WTC11 (cell line): Measurements from ENCODE around the gene LHFPL4. TPM values are rescaled to one million over a fixed set of nuclear protein-coding genes. Genes with fewer than 3 reads are reported as not detected.

Experiments used
- ATAC-seq: fragments of 200-7000 bp; cut with Tn5 transposase; 2 replicates; pipeline ENCODE4 v1.10.0; 2021; ENCODE audit warnings: mild to moderate bottlenecking, moderate library complexity
- CTCF ChIA-PET: fragments of 300-600 bp; sonication (Branson Sonifier 250); formaldehyde crosslinking; loops from one replicate; lab custom pipeline; 2021; ENCODE audit warnings: antibody characterized with exemption; lab: Charles Lee
- POLR2A ChIA-PET: fragments of 350-600 bp; sonication (Branson Sonifier 250); formaldehyde crosslinking; loops from one replicate; lab custom pipeline; 2021; ENCODE audit warnings: antibody characterized with exemption; lab: Charles Lee
- DNase-seq: peaks from one replicate; pipeline ENCODE4 v3.0.0; 2021; ENCODE audit warnings: low spot score
- H3K27ac Mint-ChIP-seq: 2 replicates; pipeline ENCODE4 v1.8.0; 2021; ENCODE audit warnings: mixed read lengths
- H3K27me3 Mint-ChIP-seq: 2 replicates; pipeline ENCODE4 v1.8.0; 2021; ENCODE audit warnings: low read depth, mild to moderate bottlenecking, moderate library complexity, mixed read lengths
- H3K36me3 Mint-ChIP-seq: 2 replicates; pipeline ENCODE4 v1.8.0; 2021; ENCODE audit warnings: mixed read lengths
- H3K4me1 Mint-ChIP-seq: 2 replicates; pipeline ENCODE4 v1.8.0; 2022; ENCODE audit warnings: mixed read lengths
- H3K4me3 Mint-ChIP-seq: 2 replicates; pipeline ENCODE4 v1.8.0; 2021; ENCODE audit warnings: mild to moderate bottlenecking, moderate library complexity, mixed read lengths
- H3K9me3 Mint-ChIP-seq: 2 replicates; pipeline ENCODE4 v1.8.0; 2021; ENCODE audit warnings: mixed read lengths
- ARID4B ChIP-seq: sonication (generic); formaldehyde crosslinking; IDR thresholded peaks from 2 replicates; pipeline ENCODE4 v1.8.0; 2023; ENCODE audit warnings: missing genetic modification reagents, mild to moderate bottlenecking, borderline replicate concordance
- CDX4 ChIP-seq: fragments of 250-450 bp; sonication (Bioruptor Pico); IDR thresholded peaks from 2 replicates; pipeline ENCODE4 v1.9.0; 2021; ENCODE audit warnings: moderate library complexity, mild to moderate bottlenecking, inconsistent platforms, borderline replicate concordance
- CTCF ChIP-seq: fragments of 200-600 bp; IDR thresholded peaks from 2 replicates; pipeline ENCODE4 v1.8.0; 2022; ENCODE audit warnings: antibody characterized with exemption
- ETV6 ChIP-seq: sonication (generic); formaldehyde crosslinking; IDR thresholded peaks from 2 replicates; pipeline ENCODE4 v1.8.1; 2022; ENCODE audit warnings: mild to moderate bottlenecking, missing genetic modification reagents
- GABPB1 ChIP-seq: sonication (generic); formaldehyde crosslinking; IDR thresholded peaks from 2 replicates; pipeline ENCODE4 v1.8.1; 2023; ENCODE audit warnings: mild to moderate bottlenecking, missing genetic modification reagents
- HMGA2 ChIP-seq: fragments of 250-450 bp; sonication (Bioruptor Pico); IDR thresholded peaks from 2 replicates; pipeline ENCODE4 v1.4.0; 2021; ENCODE audit warnings: mild to moderate bottlenecking, moderate library complexity
- IRF2 ChIP-seq: sonication (generic); formaldehyde crosslinking; IDR thresholded peaks from 2 replicates; pipeline ENCODE4 v1.8.0; 2022; ENCODE audit warnings: low read depth, missing genetic modification reagents, borderline replicate concordance
- NFYB ChIP-seq: sonication (generic); formaldehyde crosslinking; conservative IDR thresholded peaks from 2 replicates; pipeline ENCODE4 v1.8.0; 2022; ENCODE audit warnings: low read depth, missing genetic modification reagents
- RORB ChIP-seq: fragments of 250-450 bp; sonication (Bioruptor Pico); IDR thresholded peaks from 2 replicates; pipeline ENCODE4 v1.9.0; 2021; ENCODE audit warnings: mild to moderate bottlenecking
- SP1 ChIP-seq: sonication (generic); formaldehyde crosslinking; conservative IDR thresholded peaks from 2 replicates; pipeline ENCODE4 v1.8.1; 2022; ENCODE audit warnings: missing genetic modification reagents
- TEAD4 ChIP-seq: sonication (generic); formaldehyde crosslinking; IDR thresholded peaks from 2 replicates; pipeline ENCODE4 v1.8.0; 2022; ENCODE audit warnings: mild to moderate bottlenecking, missing genetic modification reagents
- ZNF317 ChIP-seq: sonication (generic); formaldehyde crosslinking; IDR thresholded peaks from 2 replicates; pipeline ENCODE4 v1.8.1; 2023; ENCODE audit warnings: low read depth, mild to moderate bottlenecking, moderate library complexity, missing genetic modification reagents, borderline replicate concordance
- ZNF425 ChIP-seq: fragments of 250-450 bp; sonication (Bioruptor Pico); conservative IDR thresholded peaks from 2 replicates; pipeline ENCODE4 v1.9.0; 2021; ENCODE audit warnings: mild to moderate bottlenecking
- ZNF532 ChIP-seq: fragments of 250-450 bp; sonication (Bioruptor Pico); IDR thresholded peaks from 2 replicates; pipeline ENCODE4 v1.9.0; 2021; ENCODE audit warnings: mild to moderate bottlenecking, borderline replicate concordance
- ZNF671 ChIP-seq: fragments of 250-450 bp; sonication (Bioruptor Pico); IDR thresholded peaks from 2 replicates; pipeline ENCODE4 v1.8.0; 2021; ENCODE audit warnings: mild to moderate bottlenecking
- ZSCAN18 ChIP-seq: fragments of 250-450 bp; sonication (Bioruptor Pico); IDR thresholded peaks from 2 replicates; pipeline ENCODE4 v2.1.2; 2022; ENCODE audit warnings: mild to moderate bottlenecking, moderate library complexity
- total RNA-seq: library from RNA; stranded (reverse); gene quantifications from 3 replicates; pipeline ENCODE4 v1.2.3, GENCODE V29; 2021

The LHFPL4 gene
- total RNA-seq, 1 experiment from 2014 or later: 24.4 TPM

- TF ChIP-seq ARID4B (CRISPR knock-in tag): peak; percentile 100
- no peak for TF ChIP-seq ZNF671 (CRISPR knock-in tag)
- TF ChIP-seq HMGA2: no peak
- TF ChIP-seq ZNF532 (CRISPR knock-in tag): no peak
- peak; percentile 48 for TF ChIP-seq NFYB (CRISPR knock-in tag)
- no peak for TF ChIP-seq CDX4 (CRISPR knock-in tag)
- TF ChIP-seq ZNF317 (CRISPR knock-in tag): peak; percentile 70; the same call in 1 of the 2 replicates
- no peak for TF ChIP-seq IRF2 (CRISPR knock-in tag)
- peak; percentile 75 for TF ChIP-seq SP1
- TF ChIP-seq RORB: no peak
- no peak for TF ChIP-seq ZSCAN18 (CRISPR knock-in tag)
Measured at GRCh38 chr3:9552252-9552999, 1.2 kb downstream of the LHFPL4 start (continued).

GRCh38 chr3:9550999-9551398 lies 2.6 kb downstream of the LHFPL4 start:
- H3K4me3 Mint-ChIP-seq: peak overlapping the region; percentile 95
- TF ChIP-seq HMGA2 (no peak), CTCF (no peak), ETV6 (no peak), ZNF425 (CRISPR knock-in tag) (no peak), ZSCAN18 (CRISPR knock-in tag) (no peak), GABPB1 (CRISPR knock-in tag) (no peak), TEAD4 (CRISPR knock-in tag) (no peak), RORB (no peak)

More at GRCh38 chr3:9550999-9551398, 2.6 kb downstream of the LHFPL4 start:
- ATAC-seq (no peak), DNase-seq (no peak)
- no peak overlapping the region for H3K27ac Mint-ChIP-seq
- no peaks in the 10 kb centered on the region for H3K9me3 Mint-ChIP-seq
- H3K27me3 Mint-ChIP-seq: peaks cover 18% of the 10 kb centered on the region
- CTCF ChIA-PET: interaction anchor here (0.8 to 2.8 kb wide), 2 partner anchors 48 to 50 kb away, joined by 3 to 22 read pairs; no protein-coding TSS in a partner anchor
- H3K4me1 Mint-ChIP-seq: peaks cover 25% of the 10 kb centered on the region
- POLR2A ChIA-PET: no interaction called here
- H3K36me3 Mint-ChIP-seq: peaks cover 5% of the 10 kb centered on the region; the same call in 1 of the 2 replicates
